Rectal smooth muscle tissue (tissue), 1 donor: ENCODE results near the gene FAM43B.

Experiments used
- H3K27ac ChIP-seq: one replicate; pipeline ENCODE4 v1.7.0; 2013; ENCODE audit warnings: low read depth, low read length, inconsistent platforms
- H3K27me3 ChIP-seq: one replicate; pipeline ENCODE4 v1.7.0; 2013; ENCODE audit warnings: low read length; ENCODE audit not compliant: control insufficient read depth, insufficient read depth
- H3K36me3 ChIP-seq: one replicate; pipeline ENCODE4 v1.7.0; 2013; ENCODE audit warnings: low read length; ENCODE audit not compliant: control insufficient read depth, insufficient read depth
- H3K4me1 ChIP-seq: one replicate; pipeline ENCODE4 v1.7.0; 2013; ENCODE audit warnings: low read length; ENCODE audit not compliant: control insufficient read depth, insufficient read depth
- H3K4me3 ChIP-seq: one replicate; pipeline ENCODE4 v1.7.0; 2013; ENCODE audit warnings: low read length
- H3K9ac ChIP-seq: one replicate; pipeline ENCODE4 v1.7.0; 2013; ENCODE audit warnings: low read length

Gene FAM43B

DNA sequence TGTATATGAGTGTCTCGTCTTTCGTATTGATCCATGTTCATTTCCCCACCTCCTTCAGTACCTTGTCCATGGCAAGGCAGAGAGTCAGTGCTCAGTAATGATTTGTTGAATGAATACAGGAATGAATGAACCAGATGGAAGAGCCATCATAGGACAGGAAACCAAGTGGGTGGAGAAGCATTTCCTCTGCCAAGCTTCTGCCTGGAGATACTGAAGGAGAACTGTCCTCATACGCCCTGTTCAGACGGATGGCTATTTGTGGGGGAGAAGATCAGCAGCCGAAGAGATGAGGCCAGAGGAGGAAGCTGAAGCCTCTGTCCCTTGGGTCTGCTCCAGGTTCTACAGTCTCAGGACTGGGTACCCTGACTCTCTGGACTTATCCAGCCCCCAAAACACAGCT lies 5.8 kb downstream of the FAM43B start:
- no peaks in the 10 kb centered on the region for H3K4me1 ChIP-seq
- H3K27ac ChIP-seq = no peak overlapping the region
- H3K9ac ChIP-seq = no peak overlapping the region
- no peak overlapping the region for H3K4me3 ChIP-seq
- H3K27me3 ChIP-seq = peaks cover 5% of the 10 kb centered on the region
- no peaks in the 10 kb centered on the region for H3K36me3 ChIP-seq

DNA sequence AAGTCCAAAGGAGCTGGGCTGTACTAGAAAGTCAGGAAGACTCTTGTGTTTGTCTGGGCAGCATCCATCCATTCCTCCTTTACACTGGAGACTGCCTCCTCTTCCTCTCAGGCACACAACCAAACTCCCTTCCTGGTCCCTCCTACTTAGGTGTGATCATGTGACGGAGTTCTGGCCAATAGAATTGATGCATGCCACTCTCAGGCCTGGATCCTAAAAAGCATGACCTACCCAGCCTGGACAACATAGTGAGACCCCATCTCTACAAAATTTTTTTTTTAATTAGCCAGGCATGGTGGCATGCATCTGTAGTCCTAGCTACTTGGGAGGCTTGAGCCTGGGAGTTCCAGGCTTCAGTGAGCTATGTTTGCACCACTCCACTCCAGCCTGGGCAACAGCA lies 8.6 kb downstream of the FAM43B start:
- Histone ChIP-seq H3K4me1 (no peaks in the 10 kb centered on the region), H3K9ac (no peak overlapping the region), H3K4me3 (no peak overlapping the region), H3K36me3 (no peaks in the 10 kb centered on the region), H3K27ac (no peak overlapping the region), H3K27me3 (no peaks in the 10 kb centered on the region)

DNA sequence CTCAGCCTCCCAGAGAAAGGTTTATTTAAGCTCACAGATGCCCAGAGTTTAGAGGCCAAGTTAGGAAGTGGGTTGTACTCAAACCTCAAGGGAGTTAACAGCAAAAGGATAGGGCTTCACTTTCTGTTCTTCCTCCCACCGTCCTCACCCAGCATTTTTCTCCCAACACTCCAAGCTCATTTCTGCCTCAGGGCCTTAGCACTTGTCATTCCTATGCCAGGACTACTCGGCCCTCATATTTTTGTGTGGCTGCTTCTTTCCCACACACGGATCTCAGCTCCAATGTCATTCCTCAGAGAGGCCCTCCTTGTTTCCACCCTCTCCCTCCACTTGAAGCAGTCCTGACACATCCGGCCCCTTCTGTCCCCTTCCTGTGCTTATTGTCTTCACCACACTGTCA lies 12.9 kb downstream of the FAM43B start:
- H3K9ac ChIP-seq = no peak overlapping the region
- no peaks in the 10 kb centered on the region for H3K27me3 ChIP-seq
- H3K4me1 ChIP-seq = no peaks in the 10 kb centered on the region
- no peak overlapping the region for H3K4me3 ChIP-seq
- H3K36me3 ChIP-seq = no peaks in the 10 kb centered on the region
- H3K27ac ChIP-seq = no peak overlapping the region

- Histone ChIP-seq H3K27ac (no peak overlapping the region), H3K36me3 (no peaks in the 10 kb centered on the region), H3K4me3 (no peak overlapping the region), H3K4me1 (no peaks in the 10 kb centered on the region), H3K27me3 (peaks cover 2% of the 10 kb centered on the region), H3K9ac (no peak overlapping the region)
Measured at GRCh38 chr1:20569523-20570098, 17.2 kb downstream of the FAM43B start.

- Histone ChIP-seq H3K36me3 (no peaks in the 10 kb centered on the region), H3K27me3 (peaks cover 2% of the 10 kb centered on the region), H3K4me3 (no peak overlapping the region), H3K9ac (no peak overlapping the region), H3K27ac (no peak overlapping the region), H3K4me1 (no peaks in the 10 kb centered on the region)
Measured at GRCh38 chr1:20571427-20571826, 19.1 kb downstream of the FAM43B start.

- H3K9ac ChIP-seq = no peak overlapping the region
- H3K4me3 ChIP-seq = no peak overlapping the region
- no peaks in the 10 kb centered on the region for H3K4me1 ChIP-seq
- H3K27me3 ChIP-seq = peaks cover 2% of the 10 kb centered on the region
- no peak overlapping the region for H3K27ac ChIP-seq
- H3K36me3 ChIP-seq = no peaks in the 10 kb centered on the region
Measured at GRCh38 chr1:20573987-20574386, 21.6 kb downstream of the FAM43B start.

DNA sequence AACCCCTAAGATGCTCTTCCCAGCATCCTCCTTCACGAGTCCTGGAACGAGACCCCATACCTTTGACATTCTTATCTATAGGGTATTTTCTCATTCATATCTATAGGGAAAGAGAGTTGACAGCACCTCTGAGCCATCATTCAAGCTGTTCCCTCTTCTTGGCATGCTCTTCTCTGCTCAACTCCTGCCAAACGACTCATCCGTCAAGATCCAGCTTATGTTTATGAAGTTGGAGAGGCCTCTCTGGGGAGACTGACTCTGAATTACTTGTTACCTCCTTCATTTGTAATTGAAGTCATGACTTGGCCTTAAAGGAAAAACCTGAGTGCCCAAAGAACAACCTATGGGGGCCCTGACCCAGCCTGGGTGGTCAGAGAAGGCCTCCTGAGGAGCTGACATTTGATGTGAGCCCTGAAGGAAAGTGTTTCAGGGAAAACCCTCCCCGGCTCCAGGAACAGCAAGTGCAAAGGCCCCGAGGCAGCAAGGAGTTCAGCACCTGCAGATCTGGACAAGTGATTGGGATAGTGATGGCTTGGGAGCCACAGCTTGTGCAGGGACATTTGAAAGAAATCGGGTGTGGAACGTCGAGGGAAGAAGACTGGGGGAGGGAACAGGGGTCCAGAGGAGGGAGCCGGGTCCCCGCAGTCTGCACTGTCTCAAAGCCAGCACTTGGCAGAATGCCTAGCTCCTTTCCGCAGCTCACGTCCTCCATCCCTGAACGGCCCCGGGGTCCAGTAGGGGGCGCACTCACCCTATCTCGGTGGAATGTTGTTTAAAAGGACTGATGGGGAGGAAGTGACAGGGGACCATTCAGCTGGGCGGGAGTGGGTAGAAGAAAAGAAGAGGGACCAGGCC lies 22.5 kb downstream of the FAM43B start:
- no peak overlapping the region for H3K27ac ChIP-seq
- H3K36me3 ChIP-seq = no peaks in the 10 kb centered on the region
- no peak overlapping the region for H3K9ac ChIP-seq
- no peak overlapping the region for H3K4me3 ChIP-seq
- no peaks in the 10 kb centered on the region for H3K4me1 ChIP-seq
- peaks cover 2% of the 10 kb centered on the region for H3K27me3 ChIP-seq

DNA sequence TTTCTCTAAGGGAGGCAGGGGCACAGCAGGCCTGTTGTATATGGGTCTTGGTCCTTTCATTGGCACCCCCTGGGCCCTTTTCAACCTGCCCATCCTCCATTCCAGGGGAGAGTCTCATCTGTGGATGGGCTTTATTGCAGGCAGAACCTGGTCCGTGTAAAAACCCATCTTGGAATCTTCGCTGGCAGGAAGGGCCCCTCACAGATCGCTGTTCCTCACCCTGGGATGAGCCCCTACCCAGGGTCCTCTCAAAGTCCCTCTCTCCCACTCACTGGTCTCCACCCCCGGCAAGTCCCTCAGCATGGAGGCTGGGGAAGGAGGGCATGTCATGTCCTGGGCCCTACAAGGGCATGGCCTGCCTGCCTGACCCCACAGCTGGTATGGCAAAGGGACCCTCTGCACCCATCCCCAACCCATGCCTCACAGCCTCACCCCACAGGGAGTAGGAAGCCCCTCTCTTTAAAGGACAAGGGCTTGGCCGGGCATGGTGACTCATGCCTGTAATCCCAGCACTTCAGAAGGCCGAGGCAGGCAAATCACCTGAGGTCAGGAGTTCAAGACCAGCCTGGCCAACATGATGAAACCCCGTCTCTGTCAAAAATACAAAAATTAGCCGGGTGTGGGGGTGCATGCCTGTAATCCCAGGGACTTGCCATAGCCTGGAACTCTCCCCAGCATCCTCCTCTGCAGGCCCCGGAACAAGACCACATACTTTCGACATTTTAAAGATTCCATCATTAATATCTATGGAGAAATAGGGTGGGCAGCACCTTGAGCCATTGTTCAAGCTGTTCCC lies 23.4 kb downstream of the FAM43B start:
- peaks cover 2% of the 10 kb centered on the region for H3K27me3 ChIP-seq
- H3K27ac ChIP-seq = no peak overlapping the region
- no peaks in the 10 kb centered on the region for H3K36me3 ChIP-seq
- no peak overlapping the region for H3K4me3 ChIP-seq
- no peak overlapping the region for H3K9ac ChIP-seq
- H3K4me1 ChIP-seq = no peaks in the 10 kb centered on the region

- H3K4me1 ChIP-seq = no peaks in the 10 kb centered on the region
- H3K27me3 ChIP-seq = peaks cover 2% of the 10 kb centered on the region
- no peaks in the 10 kb centered on the region for H3K36me3 ChIP-seq
- no peak overlapping the region for H3K9ac ChIP-seq
- H3K27ac ChIP-seq = no peak overlapping the region
- no peak overlapping the region for H3K4me3 ChIP-seq
Measured at GRCh38 chr1:20578062-20578461, 25.7 kb downstream of the FAM43B start.

- Histone ChIP-seq H3K36me3 (no peaks in the 10 kb centered on the region), H3K27me3 (peaks cover 2% of the 10 kb centered on the region), H3K27ac (no peak overlapping the region), H3K4me1 (no peaks in the 10 kb centered on the region), H3K9ac (no peak overlapping the region), H3K4me3 (no peak overlapping the region)
Measured at GRCh38 chr1:20578721-20579395, 26.5 kb downstream of the FAM43B start.

GRCh38 chr1:20584890-20585289 lies 32.5 kb downstream of the FAM43B start:
- H3K4me1 ChIP-seq = no peaks in the 10 kb centered on the region
- no peaks in the 10 kb centered on the region for H3K36me3 ChIP-seq
- no peak overlapping the region for H3K27ac ChIP-seq
- no peak overlapping the region for H3K4me3 ChIP-seq
- no peak overlapping the region for H3K9ac ChIP-seq
- peaks cover 9% of the 10 kb centered on the region for H3K27me3 ChIP-seq

DNA sequence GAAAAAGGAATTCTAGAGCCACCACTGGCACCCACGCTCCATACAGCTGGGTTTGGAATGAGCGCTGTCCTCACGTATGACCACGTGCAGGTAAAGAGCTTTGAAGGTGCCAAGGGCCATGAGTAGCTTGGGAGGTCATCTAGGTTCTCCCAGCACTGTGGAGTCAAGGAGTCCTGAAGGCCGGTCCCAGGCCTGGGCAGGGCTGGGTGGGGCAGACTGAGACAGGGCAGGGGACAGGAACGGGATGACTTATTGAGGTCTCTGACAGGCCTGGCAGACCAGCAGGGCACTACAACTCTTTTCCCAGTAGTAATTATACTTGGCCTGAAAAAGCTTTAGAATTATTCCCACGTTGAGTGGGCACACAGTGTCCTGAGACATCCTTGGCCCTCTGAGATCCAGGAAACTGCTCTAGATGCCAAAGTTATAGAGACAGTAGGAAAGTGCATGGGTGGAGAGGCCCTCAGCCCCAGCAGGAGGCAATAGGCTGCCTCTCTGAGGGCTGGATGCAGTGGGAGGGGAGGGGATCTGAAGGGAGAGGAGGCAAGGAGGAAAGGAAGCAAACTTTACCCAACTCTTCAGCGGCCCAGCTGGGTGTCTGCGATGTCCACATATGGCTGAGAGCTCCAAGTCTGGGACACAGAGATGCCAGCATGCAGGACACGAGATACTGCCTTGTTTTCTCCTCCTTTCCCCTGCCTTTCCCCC lies 34.7 kb downstream of the FAM43B start:
- peaks cover 9% of the 10 kb centered on the region for H3K27me3 ChIP-seq
- no peaks in the 10 kb centered on the region for H3K36me3 ChIP-seq
- H3K27ac ChIP-seq = no peak overlapping the region

More for the DNA sequence above, 34.7 kb downstream of the FAM43B start:
- Histone ChIP-seq H3K9ac (no peak overlapping the region), H3K4me3 (no peak overlapping the region), H3K4me1 (no peaks in the 10 kb centered on the region)
